Calu3 (cell line): ENCODE measurements around the gene ADGRF3. TPM values are rescaled to one million over a fixed set of nuclear protein-coding genes. Genes with fewer than 3 reads are reported as not detected.
"Not testable (repeated sequence)": the region's sequence is repeated elsewhere in the genome, so short reads cannot be mapped to it uniquely, and the experiment has no call there.

ENCODE experiments used
- BruUV-seq: library from RNA; stranded (reverse); fragments of 400-500 nt; replicated peaks from 2 replicates; lab custom pipeline; 2021; lab: Mats Ljungman, UMichigan
- CTCF ChIA-PET: fragments of 300-600 bp; sonication (Branson Sonifier 250); formaldehyde crosslinking; loops from one replicate; lab custom pipeline; 2022; ENCODE audit warnings: antibody characterized with exemption; lab: Charles Lee
- DNase-seq: peaks from one replicate; pipeline ENCODE4 v3.0.0; 2022
- H3K27ac Mint-ChIP-seq: one replicate; pipeline ENCODE4 v1.8.0; 2022; ENCODE audit warnings: mixed read lengths; ENCODE audit not compliant: unreplicated experiment
- H3K27me3 Mint-ChIP-seq: one replicate; pipeline ENCODE4 v1.8.0; 2022; ENCODE audit warnings: mixed read lengths; ENCODE audit not compliant: unreplicated experiment
- H3K36me3 Mint-ChIP-seq: one replicate; pipeline ENCODE4 v1.8.0; 2022; ENCODE audit warnings: mild to moderate bottlenecking, moderate library complexity, mixed read lengths; ENCODE audit not compliant: insufficient read depth, unreplicated experiment
- H3K4me1 Mint-ChIP-seq: one replicate; pipeline ENCODE4 v1.8.0; 2022; ENCODE audit warnings: mild to moderate bottlenecking, low read depth, mixed read lengths; ENCODE audit not compliant: unreplicated experiment
- H3K4me3 Mint-ChIP-seq: one replicate; pipeline ENCODE4 v1.8.0; 2022; ENCODE audit warnings: mild to moderate bottlenecking, low read depth, moderate library complexity, mixed read lengths; ENCODE audit not compliant: unreplicated experiment
- H3K9me3 Mint-ChIP-seq: one replicate; pipeline ENCODE4 v1.8.0; 2022; ENCODE audit warnings: low read depth, mixed read lengths; ENCODE audit not compliant: unreplicated experiment
- CTCF ChIP-seq: fragments of 200-600 bp; IDR thresholded peaks from one replicate; pipeline ENCODE4 v1.8.0; 2022; ENCODE audit warnings: antibody characterized with exemption; ENCODE audit not compliant: unreplicated experiment
- intact Hi-C: fragments of 100-400 bp; cut with micrococcal nuclease; formaldehyde crosslinking; loops from one replicate; pipeline ENCODE4 v1.10.0; 2022; ENCODE audit not compliant: unreplicated experiment
- total RNA-seq: library from RNA; stranded (reverse); gene quantifications from 2 replicates; pipeline ENCODE4 v1.2.3, GENCODE V29; 2022

The ADGRF3 gene
- total RNA-seq, 1 experiment from 2014 or later = 0.59 TPM

- no peak for TF ChIP-seq CTCF
- no peak overlapping the region for H3K4me3 Mint-ChIP-seq
- no peak overlapping the region for H3K27ac Mint-ChIP-seq
- no peaks in the 10 kb centered on the region for H3K9me3 Mint-ChIP-seq
- intact Hi-C loops = loop anchor here (10.0 kb wide), 1 partner anchor 109 kb away; no protein-coding TSS in a partner anchor
- CTCF ChIA-PET = interaction anchor here (1.0 kb wide), 1 partner anchor 8 kb away, joined by 3 read pairs; no protein-coding TSS in a partner anchor
- peaks cover 10% of the 10 kb centered on the region for H3K36me3 Mint-ChIP-seq
- BruUV-seq = no TSS peak
- no peaks in the 10 kb centered on the region for H3K27me3 Mint-ChIP-seq
- H3K4me1 Mint-ChIP-seq = peaks cover 80% of the 10 kb centered on the region
- no peak for DNase-seq
Observed at GRCh38 chr2:26356111-26356510, 9.5 kb upstream of the ADGRF3 start.

- Mint-ChIP-seq H3K27ac (peak overlapping the region; percentile 78), H3K4me3 (peak overlapping the region; percentile 29), H3K4me1 (peaks cover 77% of the 10 kb centered on the region), H3K36me3 (peaks cover 10% of the 10 kb centered on the region), H3K9me3 (no peaks in the 10 kb centered on the region), H3K27me3 (no peaks in the 10 kb centered on the region)
- peak; percentile 44 for DNase-seq
- no peak for TF ChIP-seq CTCF
- CTCF ChIA-PET = interaction anchor here (0.7 to 1.0 kb wide), 3 partner anchors 9 to 355 kb away, joined by 3 to 11 read pairs (median 4); no protein-coding TSS in a partner anchor
- intact Hi-C loops = loop anchor here (10.0 kb wide), 1 partner anchor 109 kb away; no protein-coding TSS in a partner anchor
- BruUV-seq = no TSS peak
Observed at GRCh38 chr2:26355038-26355995, 8.7 kb upstream of the ADGRF3 start.

GRCh38 chr2:26354469-26354868, 7.9 kb upstream of the ADGRF3 start:
- not testable (repeated sequence) for H3K9me3 Mint-ChIP-seq, H3K27me3 Mint-ChIP-seq, H3K27ac Mint-ChIP-seq, H3K4me3 Mint-ChIP-seq, BruUV-seq, DNase-seq
- CTCF ChIA-PET = interaction anchor here (0.7 kb wide), 1 partner anchor 24 kb away, joined by 3 read pairs; no protein-coding TSS in a partner anchor
- peaks cover 13% of the 10 kb centered on the region for H3K36me3 Mint-ChIP-seq
- intact Hi-C loops = loop anchor here (10.0 kb wide), 1 partner anchor 110 kb away; no protein-coding TSS in a partner anchor
- peaks cover 69% of the 10 kb centered on the region for H3K4me1 Mint-ChIP-seq

GRCh38 chr2:26352892-26353291, 6.3 kb upstream of the ADGRF3 start:
- H3K9me3 Mint-ChIP-seq = no peaks in the 10 kb centered on the region
- peaks cover 26% of the 10 kb centered on the region for H3K36me3 Mint-ChIP-seq
- no peak for DNase-seq
- H3K27ac Mint-ChIP-seq = no peak overlapping the region
- BruUV-seq = no TSS peak
- intact Hi-C loops = loop anchor here (10.0 kb wide), 1 partner anchor 112 kb away; no protein-coding TSS in a partner anchor
- CTCF ChIA-PET = interaction anchor here (0.6 kb wide), 1 partner anchor 45 kb away, joined by 3 read pairs; no protein-coding TSS in a partner anchor
- peaks cover 71% of the 10 kb centered on the region for H3K4me1 Mint-ChIP-seq
- no peak for TF ChIP-seq CTCF
- H3K4me3 Mint-ChIP-seq = no peak overlapping the region
- no peaks in the 10 kb centered on the region for H3K27me3 Mint-ChIP-seq
